ENCODE results near the gene PIK3CB. TPM values are rescaled to one million over a fixed set of nuclear protein-coding genes. Genes with fewer than 3 reads are reported as not detected.

The PIK3CB gene
- total RNA-seq, 1 experiment from 2014 or later, result 8.3 TPM

- no peak overlapping the region for H3K4me2 ChIP-seq (ENCODE audit: low read length)
- no peak overlapping the region for H3K9ac ChIP-seq (ENCODE audit: low read length)
- CTCF ChIA-PET, result no interaction called here
- H3K36me3 ChIP-seq (ENCODE audit: low read depth, low read length), result no peaks in the 10 kb centered on the region
- ATAC-seq (no peak), DNase-seq (no peak)
- no peaks in the 10 kb centered on the region for H3K9me2 ChIP-seq (replicated peaks; ENCODE audit: low read length)
- POLR2A ChIA-PET (ENCODE audit: unreplicated experiment), result no interaction called here
- TF ChIP-seq CTCF (conservative IDR thresholded peaks at IDR 0.05; ENCODE audit: low read depth, low read length) (no peak), EZH2 (IDR thresholded peaks at IDR 0.05; ENCODE audit: low read length, unreplicated experiment) (no peak), EZH2phosphoT487 (IDR thresholded peaks at IDR 0.05; ENCODE audit: borderline replicate concordance, low read length) (no peak)
- H3K27ac ChIP-seq (ENCODE audit: low read length), result no peak overlapping the region
- H3F3A ChIP-seq (ENCODE audit: low read length, unreplicated experiment), result no peaks in the 10 kb centered on the region
- no peak overlapping the region for H2AFZ ChIP-seq (ENCODE audit: low read length)
- H3K27me3 ChIP-seq (ENCODE audit: low read length), result no peaks in the 10 kb centered on the region
- no peaks in the 10 kb centered on the region for H4K20me1 ChIP-seq (ENCODE audit: low read length)
- no peaks in the 10 kb centered on the region for H3K9me3 ChIP-seq (ENCODE audit: low read length)
- H3K4me1 ChIP-seq (ENCODE audit: insufficient read depth, low read length), result no peaks in the 10 kb centered on the region
- no peak overlapping the region for H3K4me3 ChIP-seq (ENCODE audit: low read length)
- intact Hi-C loops (cut with micrococcal nuclease), result no loop called here
- peaks cover 31% of the 10 kb centered on the region for H3K79me2 ChIP-seq (ENCODE audit: low read length)
- BruUV-seq (replicated peaks), result no TSS peak
Observed at GRCh38 chr3:138809500-138810256, 25.1 kb downstream of the PIK3CB start.

DNA sequence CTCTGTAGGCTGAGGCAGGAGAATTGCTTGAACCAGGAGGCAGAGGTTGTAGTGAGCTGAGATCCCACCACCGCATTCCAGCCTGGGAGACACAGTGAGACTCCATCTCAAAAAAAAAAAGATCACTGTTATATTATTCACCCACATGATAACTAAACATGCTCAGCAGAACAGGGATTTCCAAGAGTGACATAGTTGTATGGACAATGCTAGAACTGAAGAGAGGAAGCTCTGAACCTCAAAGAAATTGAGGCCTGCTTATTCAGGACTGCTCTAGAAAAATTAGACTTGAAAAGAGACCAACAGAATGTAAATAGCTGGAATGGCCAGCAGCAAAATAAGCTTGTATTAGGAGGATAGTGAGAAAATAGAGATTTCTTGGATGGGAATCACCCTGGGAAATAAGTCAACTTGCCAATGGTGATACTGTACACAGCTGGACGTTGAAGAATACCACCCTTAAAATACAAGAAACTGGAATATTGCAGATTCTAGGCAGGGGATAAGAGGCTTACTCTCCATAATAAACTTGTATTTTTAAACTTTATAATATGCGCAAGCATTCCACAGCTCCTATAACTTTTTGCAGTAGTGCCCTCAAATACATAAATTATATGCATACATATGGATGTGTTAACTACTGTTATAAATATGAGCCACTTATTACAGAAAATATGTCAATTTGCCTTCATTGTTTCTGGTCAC lies 28.2 kb downstream of the PIK3CB start:
- Histone ChIP-seq H2AFZ (ENCODE audit: low read length) (no peak overlapping the region), H3K79me2 (ENCODE audit: low read length) (peaks cover 41% of the 10 kb centered on the region), H3K36me3 (ENCODE audit: low read depth, low read length) (no peaks in the 10 kb centered on the region), H3K9me2 (replicated peaks; ENCODE audit: low read length) (no peaks in the 10 kb centered on the region), H3F3A (ENCODE audit: low read length, unreplicated experiment) (no peaks in the 10 kb centered on the region), H3K9me3 (ENCODE audit: low read length) (no peaks in the 10 kb centered on the region), H3K4me2 (ENCODE audit: low read length) (no peak overlapping the region), H4K20me1 (ENCODE audit: low read length) (no peaks in the 10 kb centered on the region), H3K27ac (ENCODE audit: low read length) (no peak overlapping the region), H3K4me1 (ENCODE audit: insufficient read depth, low read length) (no peaks in the 10 kb centered on the region), H3K4me3 (ENCODE audit: low read length) (no peak overlapping the region), H3K9ac (ENCODE audit: low read length) (no peak overlapping the region), H3K27me3 (ENCODE audit: low read length) (no peaks in the 10 kb centered on the region)
- ChIA-PET POLR2A (ENCODE audit: unreplicated experiment) (no interaction called here), CTCF (no interaction called here)
- ATAC-seq (no peak), DNase-seq (no peak)
- no peak for TF ChIP-seq EZH2phosphoT487 (IDR thresholded peaks at IDR 0.05; ENCODE audit: borderline replicate concordance, low read length)
- no peak for TF ChIP-seq CTCF (conservative IDR thresholded peaks at IDR 0.05; ENCODE audit: low read depth, low read length)
- TF ChIP-seq EZH2 (IDR thresholded peaks at IDR 0.05; ENCODE audit: low read length, unreplicated experiment), result no peak
- intact Hi-C loops (cut with micrococcal nuclease), result no loop called here
- BruUV-seq (replicated peaks), result no TSS peak

Measured in PC-3 (cell line).